Subcutaneous adipose tissue (tissue), 4 donors: Measurements from ENCODE around the gene FEV. TPM values are rescaled to one million over a fixed set of nuclear protein-coding genes. Genes with fewer than 3 reads are reported as not detected.

Experiments used
- CTCF ChIP-seq: fragments of 450-650 bp; IDR thresholded peaks from one replicate; pipeline ENCODE4 v1.5.1; 2016; ENCODE audit warnings: low read depth, mild to moderate bottlenecking, control low read depth, antibody characterized with exemption, moderate library complexity
- total RNA-seq, 4 donors: library from RNA; depleted of rRNA; stranded (reverse); fragments of >200 nt; gene quantifications; one replicate each; pipeline ENCODE4 v1.1.0, GENCODE V29; 2016

The FEV gene
- total RNA-seq, 4 donors from 2014 or later, result not detected

GRCh38 chr2:218992196-218992595, 7.2 kb upstream of the FEV start:
- no peak for TF ChIP-seq CTCF

- no peak for TF ChIP-seq CTCF
These were observed 6.7 kb upstream of the FEV start for GRCh38 chr2:218991674-218992168.

- TF ChIP-seq CTCF, result no peak
These were observed 5.6 kb upstream of the FEV start for GRCh38 chr2:218990612-218991011.

- TF ChIP-seq CTCF, result no peak
These were observed 5.1 kb upstream of the FEV start for GRCh38 chr2:218990052-218990451.

GRCh38 chr2:218988650-218989049, 3.7 kb upstream of the FEV start:
- no peak for TF ChIP-seq CTCF

- no peak for TF ChIP-seq CTCF
These were observed 3.2 kb upstream of the FEV start for GRCh38 chr2:218988164-218988563.

- no peak for TF ChIP-seq CTCF
These were observed 1.3 kb upstream of the FEV start for GRCh38 chr2:218986148-218986761.
